Glutamatergic neuron (in vitro differentiated cells): Measurements from ENCODE around the gene HEMK1. TPM values are rescaled to one million over a fixed set of nuclear protein-coding genes. Genes with fewer than 3 reads are reported as not detected.

Experiments
- DNase-seq: peaks from one replicate; pipeline ENCODE4 v3.0.0; 2022
- H3K27ac Mint-ChIP-seq: one replicate; pipeline ENCODE4 v1.8.0; 2020; ENCODE audit warnings: mild to moderate bottlenecking, mixed read lengths, inconsistent platforms; ENCODE audit not compliant: unreplicated experiment
- H3K27me3 Mint-ChIP-seq: one replicate; pipeline ENCODE4 v1.8.0; 2020; ENCODE audit warnings: mild to moderate bottlenecking, moderate library complexity, mixed read lengths, inconsistent platforms; ENCODE audit not compliant: unreplicated experiment
- H3K36me3 Mint-ChIP-seq: one replicate; pipeline ENCODE4 v1.8.0; 2020; ENCODE audit warnings: mild to moderate bottlenecking, mixed read lengths, inconsistent platforms; ENCODE audit not compliant: unreplicated experiment
- H3K4me1 Mint-ChIP-seq: one replicate; pipeline ENCODE4 v1.8.0; 2020; ENCODE audit warnings: mild to moderate bottlenecking, low read depth, mixed read lengths, inconsistent platforms; ENCODE audit not compliant: unreplicated experiment
- H3K4me3 Mint-ChIP-seq: one replicate; pipeline ENCODE4 v1.8.0; 2020; ENCODE audit warnings: mild to moderate bottlenecking, mixed read lengths, inconsistent platforms; ENCODE audit not compliant: unreplicated experiment
- H3K9me3 Mint-ChIP-seq: one replicate; pipeline ENCODE4 v1.8.0; 2020; ENCODE audit warnings: mild to moderate bottlenecking, moderate library complexity, mixed read lengths, inconsistent platforms; ENCODE audit not compliant: unreplicated experiment
- CTCF ChIP-seq: fragments of 200-600 bp; sonication (generic); IDR thresholded peaks from one replicate; pipeline ENCODE4 v1.5.0; 2021; ENCODE audit not compliant: partially characterized antibody, unreplicated experiment
- total RNA-seq: library from RNA; stranded (reverse); fragmentation: NEBNext Ultra II Directional; extraction: Animal tissue kit (Norgen Biotek cat#: 25700); gene quantifications from one replicate; pipeline ENCODE4 v1.2.1, GENCODE V29; 2021; ENCODE audit not compliant: unreplicated experiment

HEMK1 gene
- total RNA-seq, 1 donor from 2014 or later, result 21.1 TPM

DNA sequence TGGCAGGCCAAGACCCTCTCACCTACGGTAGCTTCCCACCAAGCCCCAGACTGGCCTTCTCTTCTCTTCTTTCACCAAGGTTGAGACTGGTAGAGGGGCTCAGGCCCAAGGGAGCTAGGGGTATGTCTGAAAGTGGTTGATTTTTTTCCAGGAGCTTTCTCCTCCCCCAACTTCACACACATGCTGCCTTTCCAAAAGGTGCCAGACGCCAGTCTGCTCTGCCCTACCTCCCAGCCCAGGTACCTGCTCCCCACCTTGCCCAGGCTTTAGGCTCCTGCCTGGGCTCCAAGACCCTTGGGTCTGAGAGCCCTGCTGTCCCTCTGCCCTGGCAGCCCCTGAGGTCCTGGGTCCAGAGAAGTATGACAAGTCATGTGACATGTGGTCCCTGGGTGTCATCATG lies 76.1 kb downstream of the HEMK1 start:
- Mint-ChIP-seq H3K27me3 (peaks cover 8% of the 10 kb centered on the region), H3K9me3 (no peaks in the 10 kb centered on the region)

More for the DNA sequence above, 76.1 kb downstream of the HEMK1 start:
- Mint-ChIP-seq H3K4me3 (no peak overlapping the region), H3K27ac (no peak overlapping the region), H3K36me3 (no peaks in the 10 kb centered on the region), H3K4me1 (peaks cover 26% of the 10 kb centered on the region)
- DNase-seq, result no peak
- no peak for TF ChIP-seq CTCF

Other genes with a start within 250 kb of the HEMK1 start
- gene HYAL2, start 246.8 kb upstream of the HEMK1 start, total RNA-seq, result 48.4 TPM
- 30.8 TPM for gene TUSC2, start 241.3 kb upstream of the HEMK1 start, total RNA-seq
- 27.8 TPM for gene RASSF1, start 228.7 kb upstream of the HEMK1 start, total RNA-seq
- gene ZMYND10, start 223.8 kb upstream of the HEMK1 start, total RNA-seq, result 1.3 TPM
- 30.4 TPM for gene NPRL2, start 218.7 kb upstream of the HEMK1 start, total RNA-seq
- 12.6 TPM for gene CYB561D2, start 218.7 kb upstream of the HEMK1 start, total RNA-seq
- gene TMEM115, start 210.0 kb upstream of the HEMK1 start, total RNA-seq, result 42.5 TPM
- 5.0 TPM for gene CACNA2D2, start 65.9 kb upstream of the HEMK1 start, total RNA-seq
- gene C3orf18, start 1.8 kb upstream of the HEMK1 start, total RNA-seq, result 13.0 TPM
- gene CISH, start 42.3 kb downstream of the HEMK1 start, total RNA-seq, result 6.0 TPM
- gene MAPKAPK3, start 47.6 kb downstream of the HEMK1 start, total RNA-seq, result 10.7 TPM
- gene DOCK3, start 105.4 kb downstream of the HEMK1 start, total RNA-seq, result 13.4 TPM